Measurements from ENCODE around the gene TBX22. TPM values are rescaled to one million over a fixed set of nuclear protein-coding genes. Genes with fewer than 3 reads are reported as not detected.
"Not testable (repeated sequence)": the region's sequence is repeated elsewhere in the genome, so short reads cannot be mapped to it uniquely, and the experiment has no call there.

Gene TBX22
- total RNA-seq, 1 donor from 2014 or later: not detected

GRCh38 chrX:80022363-80023031, 7.9 kb downstream of the TBX22 start:
- H3K4me3 ChIP-seq (ENCODE audit: low read depth, low read length): peak overlapping the region; percentile 19
- no peak for TF ChIP-seq CTCF (conservative IDR thresholded peaks at IDR 0.05; ENCODE audit: low read depth, low read length)
- no peak for DNase-seq (ENCODE audit: low read depth)

- TF ChIP-seq CTCF (conservative IDR thresholded peaks at IDR 0.05; ENCODE audit: low read depth, low read length): no peak
- H3K4me3 ChIP-seq (ENCODE audit: low read depth, low read length): no peak overlapping the region
- no peak for DNase-seq (ENCODE audit: low read depth)
Observed at GRCh38 chrX:80026116-80026515, 11.6 kb downstream of the TBX22 start.

- not testable (repeated sequence) for H3K4me3 ChIP-seq (ENCODE audit: low read depth, low read length); DNase-seq (ENCODE audit: low read depth)
Observed at GRCh38 chrX:80066156-80066555, 51.6 kb downstream of the TBX22 start.

GRCh38 chrX:80075625-80076024, 61.1 kb downstream of the TBX22 start:
- not testable (repeated sequence) for H3K4me3 ChIP-seq (ENCODE audit: low read depth, low read length); DNase-seq (ENCODE audit: low read depth)
